ENCODE measurements around the gene UTP3. TPM values are rescaled to one million over a fixed set of nuclear protein-coding genes. Genes with fewer than 3 reads are reported as not detected.

UTP3 gene
- total and polyA plus RNA-seq, 9 of the 15 experiments (the other 6 are each of a cell fraction or from before 2014, with no cell fraction given), result 11.9 to 69.3 (median 34.0) TPM

DNA sequence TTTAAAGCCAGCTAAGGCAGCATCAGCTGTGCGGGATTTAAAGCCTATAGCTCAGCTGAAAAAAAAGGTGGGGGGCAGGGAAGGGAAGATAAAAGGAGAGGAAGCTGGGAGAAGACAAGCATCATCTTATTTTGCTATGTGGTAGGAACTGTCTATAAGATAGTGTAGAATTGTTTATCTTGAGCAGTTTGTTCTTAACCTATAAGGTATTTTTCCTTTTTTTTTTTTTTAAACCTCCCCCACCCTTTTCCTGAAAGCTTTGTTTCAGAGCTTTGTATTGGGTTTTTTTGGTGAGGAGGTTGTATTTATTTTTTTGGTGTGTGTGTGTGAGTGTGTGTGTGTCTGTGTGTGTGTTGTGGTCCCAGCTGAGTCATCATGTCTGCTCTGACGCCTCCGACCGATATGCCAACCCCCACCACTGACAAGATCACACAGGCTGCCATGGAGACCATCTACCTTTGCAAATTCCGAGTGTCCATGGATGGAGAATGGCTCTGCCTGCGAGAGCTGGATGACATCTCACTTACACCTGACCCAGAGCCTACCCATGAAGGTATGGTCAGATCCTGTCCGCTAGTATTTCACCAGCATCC, 34.0 kb downstream of the UTP3 start (continued):
- no peak for TF ChIP-seq ELF4 (CRISPR knock-in tag; IDR thresholded peaks at IDR 0.05)
- TF ChIP-seq TRIM24 (IDR thresholded peaks at IDR 0.05), result peak; percentile 25 to 64; a peak in 2 of 4 replicates
- no peak for TF ChIP-seq HIVEP1 (CRISPR knock-in tag; IDR thresholded peaks at IDR 0.05)
- TF ChIP-seq ZFPM2 (CRISPR knock-in tag; IDR thresholded peaks at IDR 0.05), result no peak
- TF ChIP-seq ZNF830 (CRISPR knock-in tag; IDR thresholded peaks at IDR 0.05), result no peak
- TF ChIP-seq GTF2F1 (IDR thresholded peaks at IDR 0.05; ENCODE audit: low read depth, low read length), result no peak
- TF ChIP-seq PHTF2 (CRISPR knock-in tag; IDR thresholded peaks at IDR 0.05), result no peak
- TF ChIP-seq HOXB6 (CRISPR knock-in tag; IDR thresholded peaks at IDR 0.05; ENCODE audit: borderline replicate concordance), result no peak
- TF ChIP-seq YBX1 (IDR thresholded peaks at IDR 0.05), result no peak
- TF ChIP-seq, protein P1, sequence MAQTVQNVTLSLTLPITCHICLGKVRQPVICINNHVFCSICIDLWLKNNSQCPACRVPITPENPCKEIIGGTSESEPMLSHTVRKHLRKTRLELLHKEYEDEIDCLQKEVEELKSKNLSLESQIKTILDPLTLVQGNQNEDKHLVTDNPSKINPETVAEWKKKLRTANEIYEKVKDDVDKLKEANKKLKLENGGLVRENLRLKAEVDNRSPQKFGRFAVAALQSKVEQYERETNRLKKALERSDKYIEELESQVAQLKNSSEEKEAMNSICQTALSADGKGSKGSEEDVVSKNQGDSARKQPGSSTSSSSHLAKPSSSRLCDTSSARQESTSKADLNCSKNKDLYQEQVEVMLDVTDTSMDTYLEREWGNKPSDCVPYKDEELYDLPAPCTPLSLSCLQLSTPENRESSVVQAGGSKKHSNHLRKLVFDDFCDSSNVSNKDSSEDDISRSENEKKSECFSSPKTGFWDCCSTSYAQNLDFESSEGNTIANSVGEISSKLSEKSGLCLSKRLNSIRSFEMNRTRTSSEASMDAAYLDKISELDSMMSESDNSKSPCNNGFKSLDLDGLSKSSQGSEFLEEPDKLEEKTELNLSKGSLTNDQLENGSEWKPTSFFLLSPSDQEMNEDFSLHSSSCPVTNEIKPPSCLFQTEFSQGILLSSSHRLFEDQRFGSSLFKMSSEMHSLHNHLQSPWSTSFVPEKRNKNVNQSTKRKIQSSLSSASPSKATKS (CRISPR knock-in tag; IDR thresholded peaks at IDR 0.05), result no peak
- TF ChIP-seq DPF2 (IDR thresholded peaks at IDR 0.05), result peak; percentile 88
- no peak for TF ChIP-seq CSDE1 (IDR thresholded peaks at IDR 0.05)
- no peak for TF ChIP-seq BRD4 (IDR thresholded peaks at IDR 0.05)
- TF ChIP-seq, protein P2, sequence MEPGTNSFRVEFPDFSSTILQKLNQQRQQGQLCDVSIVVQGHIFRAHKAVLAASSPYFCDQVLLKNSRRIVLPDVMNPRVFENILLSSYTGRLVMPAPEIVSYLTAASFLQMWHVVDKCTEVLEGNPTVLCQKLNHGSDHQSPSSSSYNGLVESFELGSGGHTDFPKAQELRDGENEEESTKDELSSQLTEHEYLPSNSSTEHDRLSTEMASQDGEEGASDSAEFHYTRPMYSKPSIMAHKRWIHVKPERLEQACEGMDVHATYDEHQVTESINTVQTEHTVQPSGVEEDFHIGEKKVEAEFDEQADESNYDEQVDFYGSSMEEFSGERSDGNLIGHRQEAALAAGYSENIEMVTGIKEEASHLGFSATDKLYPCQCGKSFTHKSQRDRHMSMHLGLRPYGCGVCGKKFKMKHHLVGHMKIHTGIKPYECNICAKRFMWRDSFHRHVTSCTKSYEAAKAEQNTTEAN (CRISPR knock-in tag; IDR thresholded peaks at IDR 0.05), result no peak
- TF ChIP-seq ZNF140 (CRISPR knock-in tag; IDR thresholded peaks at IDR 0.05), result no peak
- peak; percentile 77 for TF ChIP-seq CTBP1 (IDR thresholded peaks at IDR 0.05; ENCODE audit: borderline replicate concordance)
- peak; percentile 94 for TF ChIP-seq JUND (IDR thresholded peaks at IDR 0.05; ENCODE audit: borderline replicate concordance, low read depth, low read length)
- peak; percentile 92 for TF ChIP-seq JUND (tag; IDR thresholded peaks at IDR 0.05; ENCODE audit: borderline replicate concordance, low read depth, low read length)
- TF ChIP-seq ZNF316 (IDR thresholded peaks at IDR 0.05), result peak; percentile 92
- no peak for TF ChIP-seq COPS2 (conservative IDR thresholded peaks at IDR 0.05)
- no peak for TF ChIP-seq MED1 (CRISPR knock-in tag; IDR thresholded peaks at IDR 0.05; ENCODE audit: borderline replicate concordance)
- TF ChIP-seq MYNN (IDR thresholded peaks at IDR 0.05), result peak; percentile 27; the same call in 1 of the 2 replicates
- no peak for TF ChIP-seq MYNN (CRISPR knock-in tag; IDR thresholded peaks at IDR 0.05)
- no peak for TF ChIP-seq ZC3H11A (IDR thresholded peaks at IDR 0.05; ENCODE audit: low read depth, low read length)
- TF ChIP-seq ZNF644 (tag; IDR thresholded peaks at IDR 0.05; ENCODE audit: low read depth), result no peak
- no peak for TF ChIP-seq ZNF175 (CRISPR knock-in tag; IDR thresholded peaks at IDR 0.05; ENCODE audit: low read depth)
- TF ChIP-seq ZNF124 (CRISPR knock-in tag; IDR thresholded peaks at IDR 0.05), result no peak
- TF ChIP-seq ZNF239 (CRISPR knock-in tag; IDR thresholded peaks at IDR 0.05), result no peak
- TF ChIP-seq CHD4 (IDR thresholded peaks at IDR 0.05; ENCODE audit: insufficient read depth, insufficient replicate concordance, low read depth, low read length, poor library complexity, severe bottlenecking), result no peak
- no peak for TF ChIP-seq PHF8 (IDR thresholded peaks at IDR 0.05; ENCODE audit: borderline replicate concordance, low read length)
- no peak for TF ChIP-seq FOS (IDR thresholded peaks at IDR 0.05; ENCODE audit: extremely low read depth, insufficient read length)

Measured in K562 (cell line).